ENCODE measurements around the gene ZNF800.

DNA sequence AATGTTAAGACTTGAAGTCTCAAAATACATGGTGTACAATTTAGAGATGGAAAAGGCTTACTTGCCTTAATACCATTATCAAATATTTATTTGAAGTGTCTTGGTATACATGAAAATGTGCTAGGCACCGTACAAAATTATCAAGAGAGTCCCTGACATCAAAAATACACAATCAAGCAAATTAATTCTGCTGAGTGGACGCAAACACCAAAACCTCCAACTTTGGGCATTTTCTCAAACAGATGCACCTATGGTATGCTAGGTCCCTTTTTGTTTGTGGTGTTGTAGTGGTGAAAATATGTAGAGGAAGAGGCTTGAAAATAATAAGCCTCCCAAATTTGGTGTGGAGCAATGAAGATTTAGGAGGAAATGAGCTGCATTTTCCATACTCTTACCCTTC, 24.8 kb downstream of the ZNF800 start:
- TF ChIP-seq, protein P1, sequence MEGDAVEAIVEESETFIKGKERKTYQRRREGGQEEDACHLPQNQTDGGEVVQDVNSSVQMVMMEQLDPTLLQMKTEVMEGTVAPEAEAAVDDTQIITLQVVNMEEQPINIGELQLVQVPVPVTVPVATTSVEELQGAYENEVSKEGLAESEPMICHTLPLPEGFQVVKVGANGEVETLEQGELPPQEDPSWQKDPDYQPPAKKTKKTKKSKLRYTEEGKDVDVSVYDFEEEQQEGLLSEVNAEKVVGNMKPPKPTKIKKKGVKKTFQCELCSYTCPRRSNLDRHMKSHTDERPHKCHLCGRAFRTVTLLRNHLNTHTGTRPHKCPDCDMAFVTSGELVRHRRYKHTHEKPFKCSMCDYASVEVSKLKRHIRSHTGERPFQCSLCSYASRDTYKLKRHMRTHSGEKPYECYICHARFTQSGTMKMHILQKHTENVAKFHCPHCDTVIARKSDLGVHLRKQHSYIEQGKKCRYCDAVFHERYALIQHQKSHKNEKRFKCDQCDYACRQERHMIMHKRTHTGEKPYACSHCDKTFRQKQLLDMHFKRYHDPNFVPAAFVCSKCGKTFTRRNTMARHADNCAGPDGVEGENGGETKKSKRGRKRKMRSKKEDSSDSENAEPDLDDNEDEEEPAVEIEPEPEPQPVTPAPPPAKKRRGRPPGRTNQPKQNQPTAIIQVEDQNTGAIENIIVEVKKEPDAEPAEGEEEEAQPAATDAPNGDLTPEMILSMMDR (IDR thresholded peaks at IDR 0.05; ENCODE audit: low read depth, low read length), result no peak
- TF ChIP-seq EZH2phosphoT487 (IDR thresholded peaks at IDR 0.05; ENCODE audit: low read depth), result no peak
